ENCODE results near the gene RNASEL. TPM values are rescaled to one million over a fixed set of nuclear protein-coding genes. Genes with fewer than 3 reads are reported as not detected.

The RNASEL gene
- total RNA-seq, 1 donor from 2014 or later: 3.3 TPM

GRCh38 chr1:182615468-182616129 lies 26.5 kb upstream of the RNASEL start:
- TF ChIP-seq CTCF (conservative IDR thresholded peaks at IDR 0.05): no peak
- DNase-seq (ENCODE audit: low read depth, low spot score): no peak
- H3K27me3 Mint-ChIP-seq (ENCODE audit: low read depth): peaks cover 37% of the 10 kb centered on the region
- peak overlapping the region; percentile 86 for H3K4me3 Mint-ChIP-seq
- H3K4me1 Mint-ChIP-seq: peaks cover 72% of the 10 kb centered on the region
- peak overlapping the region; percentile 37 for H3K27ac Mint-ChIP-seq (ENCODE audit: unreplicated experiment)
- H3K36me3 Mint-ChIP-seq (ENCODE audit: low read depth): peaks cover 4% of the 10 kb centered on the region
- peaks cover under 1% of the 10 kb centered on the region for H3K9me3 Mint-ChIP-seq

- Mint-ChIP-seq H3K4me1 (peaks cover 79% of the 10 kb centered on the region), H3K27ac (ENCODE audit: unreplicated experiment) (peak overlapping the region; percentile 37)
These were observed 25.9 kb upstream of the RNASEL start for GRCh38 chr1:182614796-182615454.

DNA sequence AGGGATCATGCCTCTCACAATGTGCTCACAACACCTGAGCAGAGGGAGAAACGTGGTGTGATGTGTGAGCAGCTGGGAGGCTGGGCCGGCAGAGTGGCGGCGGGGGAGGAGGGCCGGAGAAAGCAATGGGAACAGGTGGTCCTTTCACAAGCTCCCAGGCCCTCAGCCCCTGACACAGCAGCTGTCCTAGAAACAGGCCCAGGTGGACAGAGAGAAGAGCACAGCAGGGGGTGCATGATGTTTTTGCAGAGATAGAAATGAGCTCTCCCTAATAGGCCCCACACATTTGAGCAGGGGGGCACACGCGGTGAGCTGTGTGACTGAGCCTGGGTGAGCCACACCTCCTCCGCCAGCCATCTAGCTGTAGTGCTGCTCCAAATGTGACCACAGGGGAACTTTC lies 22.7 kb upstream of the RNASEL start:
- DNase-seq (ENCODE audit: low read depth, low spot score): no peak
- no peak for TF ChIP-seq CTCF (conservative IDR thresholded peaks at IDR 0.05)
- peak overlapping the region; percentile 18 for H3K4me3 Mint-ChIP-seq
- no peak overlapping the region for H3K27ac Mint-ChIP-seq (ENCODE audit: unreplicated experiment)
- H3K9me3 Mint-ChIP-seq: no peaks in the 10 kb centered on the region
- H3K4me1 Mint-ChIP-seq: peaks cover 74% of the 10 kb centered on the region
- peaks cover 18% of the 10 kb centered on the region for H3K27me3 Mint-ChIP-seq (ENCODE audit: low read depth)
- H3K36me3 Mint-ChIP-seq (ENCODE audit: low read depth): no peaks in the 10 kb centered on the region

More at GRCh38 chr1:182614796-182615454, 25.9 kb upstream of the RNASEL start:
- peaks cover 37% of the 10 kb centered on the region for H3K27me3 Mint-ChIP-seq (ENCODE audit: low read depth)
- H3K36me3 Mint-ChIP-seq (ENCODE audit: low read depth): peaks cover 3% of the 10 kb centered on the region
- H3K4me3 Mint-ChIP-seq: peak overlapping the region; percentile 86
- TF ChIP-seq CTCF (conservative IDR thresholded peaks at IDR 0.05): no peak
- peak; percentile 56 for DNase-seq (ENCODE audit: low read depth, low spot score)
- H3K9me3 Mint-ChIP-seq: no peaks in the 10 kb centered on the region

- no peak for TF ChIP-seq CTCF (conservative IDR thresholded peaks at IDR 0.05)
- no peak for DNase-seq (ENCODE audit: low read depth, low spot score)
- no peaks in the 10 kb centered on the region for H3K9me3 Mint-ChIP-seq
- peaks cover 14% of the 10 kb centered on the region for H3K27me3 Mint-ChIP-seq (ENCODE audit: low read depth)
- H3K27ac Mint-ChIP-seq (ENCODE audit: unreplicated experiment): no peak overlapping the region
- no peaks in the 10 kb centered on the region for H3K36me3 Mint-ChIP-seq (ENCODE audit: low read depth)
- H3K4me1 Mint-ChIP-seq: peaks cover 74% of the 10 kb centered on the region
- H3K4me3 Mint-ChIP-seq: peak overlapping the region; percentile 18
These were observed 22.3 kb upstream of the RNASEL start for GRCh38 chr1:182611326-182611725.

DNA sequence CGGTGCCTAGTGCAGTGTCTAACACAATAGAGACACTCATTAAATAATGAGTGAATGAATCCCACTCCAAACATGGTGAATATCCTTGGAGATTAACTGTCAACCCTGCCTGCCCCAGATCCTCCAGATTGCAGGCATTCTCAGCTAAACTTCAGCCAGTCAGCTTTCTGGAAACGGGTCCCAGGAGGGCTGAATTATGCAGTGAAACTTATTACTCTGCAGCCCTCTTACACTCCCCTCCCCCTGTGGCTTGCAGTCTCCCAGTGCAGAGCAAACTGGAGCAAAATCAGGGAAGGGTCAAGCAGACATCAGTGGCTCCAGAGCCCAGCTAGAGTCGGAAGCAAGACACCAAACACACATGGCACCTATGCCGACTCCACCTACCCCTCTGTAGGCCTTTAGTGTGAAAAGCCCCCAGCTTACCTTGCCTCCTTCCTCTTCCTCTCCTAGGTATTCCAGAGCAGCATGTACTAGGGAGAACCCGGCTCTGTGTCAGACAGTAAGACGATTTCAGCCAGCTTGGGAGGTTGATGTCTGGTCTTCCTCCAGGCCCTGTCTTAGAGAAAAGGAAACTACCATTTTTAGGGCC lies 21.6 kb upstream of the RNASEL start:
- TF ChIP-seq CTCF (conservative IDR thresholded peaks at IDR 0.05): no peak
- H3K4me1 Mint-ChIP-seq: peaks cover 69% of the 10 kb centered on the region
- H3K27ac Mint-ChIP-seq (ENCODE audit: unreplicated experiment): peak overlapping the region; percentile 61
- no peaks in the 10 kb centered on the region for H3K36me3 Mint-ChIP-seq (ENCODE audit: low read depth)
- no peaks in the 10 kb centered on the region for H3K9me3 Mint-ChIP-seq
- H3K27me3 Mint-ChIP-seq (ENCODE audit: low read depth): peaks cover 8% of the 10 kb centered on the region
- DNase-seq (ENCODE audit: low read depth, low spot score): no peak
- H3K4me3 Mint-ChIP-seq: no peak overlapping the region
